ENCODE measurements around the gene CPN2. TPM values are rescaled to one million over a fixed set of nuclear protein-coding genes. Genes with fewer than 3 reads are reported as not detected.

The CPN2 gene
- polyA plus RNA-seq, 1 donor = 0.09 TPM

DNA sequence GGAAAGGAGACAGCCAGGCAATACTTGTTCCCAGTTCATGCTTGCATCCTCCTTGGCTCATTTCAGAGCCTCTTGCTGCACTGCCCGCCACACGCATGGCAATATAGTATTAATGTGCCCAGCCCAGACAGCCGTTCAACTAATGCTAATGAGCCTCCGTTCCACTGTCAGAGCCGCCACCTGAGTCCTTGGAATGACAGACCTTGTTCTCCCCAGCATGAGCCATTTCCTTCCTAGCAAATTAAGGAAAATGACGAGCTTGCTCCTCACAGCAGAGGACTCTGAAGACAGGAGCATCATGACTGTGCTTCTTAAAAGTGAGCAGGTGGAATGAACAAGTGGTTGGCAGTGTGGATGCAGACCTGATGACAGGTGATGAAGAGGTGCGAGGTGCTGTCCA, 29.2 kb upstream of the CPN2 start:
- no peak for DNase-seq

- no peak for DNase-seq
Measured at GRCh38 chr3:194379651-194380050, 28.5 kb upstream of the CPN2 start.

GRCh38 chr3:194379231-194379630, 28.1 kb upstream of the CPN2 start:
- DNase-seq = no peak

DNA sequence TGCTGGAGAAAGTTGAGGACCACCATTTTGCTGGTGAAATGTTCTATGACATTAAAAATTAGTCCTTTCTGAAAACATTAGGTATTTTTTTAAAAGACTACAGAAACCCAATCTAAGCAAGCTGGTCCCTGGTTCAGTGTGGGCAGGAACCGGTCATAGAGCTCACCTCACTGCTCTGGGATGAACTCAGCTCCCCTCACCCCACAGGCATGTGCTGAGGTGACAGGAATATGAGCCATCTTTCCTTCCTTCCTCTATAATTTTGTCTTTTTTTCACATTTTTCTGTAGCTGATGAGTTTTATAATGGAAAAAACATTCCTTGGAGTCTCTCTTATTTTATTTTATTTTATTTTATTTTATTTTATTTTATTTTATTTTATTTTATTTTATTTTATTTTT, 26.6 kb upstream of the CPN2 start:
- no peak for DNase-seq

GRCh38 chr3:194376241-194376560, 25.1 kb upstream of the CPN2 start:
- DNase-seq = no peak

DNA sequence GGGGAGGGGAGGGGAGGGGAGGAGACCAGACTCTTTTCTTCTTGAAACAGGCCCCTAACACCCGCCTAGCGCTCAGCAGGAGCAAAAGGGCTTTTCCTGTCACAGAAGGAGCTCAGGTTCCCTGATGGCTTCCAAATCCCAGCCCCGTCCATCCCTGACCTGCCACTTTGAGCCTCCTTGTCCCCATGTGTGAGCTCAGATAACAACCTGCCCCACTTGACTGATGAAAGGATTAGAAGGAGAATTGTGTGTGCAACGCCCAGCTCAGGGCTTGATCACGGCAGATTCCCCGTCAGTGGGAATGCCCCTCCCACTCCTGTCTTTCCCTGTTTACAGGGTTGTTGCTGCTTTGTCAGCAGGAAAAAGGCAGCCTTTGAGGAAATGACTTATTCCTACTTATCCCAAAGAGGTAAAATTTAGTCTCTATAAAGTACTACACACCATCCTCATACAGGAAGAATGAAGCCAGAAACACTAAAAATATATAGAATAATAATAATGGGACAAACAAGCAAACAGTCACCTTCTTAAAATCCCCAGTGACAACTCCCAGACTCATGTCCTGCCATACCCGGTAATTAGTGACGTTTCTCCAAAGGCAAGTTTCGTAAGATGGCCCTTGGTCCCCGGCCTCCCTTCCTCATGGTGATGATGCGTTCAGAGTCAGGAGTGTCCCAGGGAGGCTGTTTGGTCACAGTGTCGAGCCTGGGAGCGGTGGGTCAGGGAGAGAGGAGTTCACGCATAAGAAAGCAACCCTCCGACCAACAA, 24.5 kb upstream of the CPN2 start:
- DNase-seq = no peak

- no peak for DNase-seq
Measured at GRCh38 chr3:194374935-194375334, 23.8 kb upstream of the CPN2 start.

- no peak for DNase-seq
Measured at GRCh38 chr3:194373899-194374298, 22.8 kb upstream of the CPN2 start.

GRCh38 chr3:194373028-194373427, 21.9 kb upstream of the CPN2 start:
- DNase-seq = no peak

- DNase-seq = no peak
Measured at GRCh38 chr3:194370753-194371152, 19.6 kb upstream of the CPN2 start.

GRCh38 chr3:194369522-194370279, 18.6 kb upstream of the CPN2 start, which contains the start of gene LRRC15:
LRRC15 (minus strand) TSS chr3:194369743; CDS start chr3:194361043, 8,700 bp downstream.
- DNase-seq = no peak

DNA sequence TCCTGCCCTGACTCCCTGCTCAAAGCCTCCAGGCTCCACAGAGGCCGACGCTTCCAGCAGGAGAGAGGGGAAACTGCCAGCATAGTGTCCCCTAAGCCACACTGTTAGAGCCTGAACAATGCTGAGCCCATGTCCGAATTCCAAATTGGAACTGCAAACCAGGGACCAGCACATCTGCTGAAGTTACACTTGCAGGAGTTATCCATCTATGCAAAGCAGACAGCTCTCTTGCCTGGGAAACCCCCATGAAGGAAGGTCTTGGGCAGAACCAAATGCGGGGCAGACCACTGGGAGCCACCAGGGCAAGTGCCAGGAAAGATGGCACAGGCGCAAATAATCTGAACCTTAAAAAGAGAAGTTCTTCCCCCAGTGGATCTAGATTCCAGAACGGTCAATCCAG, 17.8 kb upstream of the CPN2 start:
- no peak for DNase-seq

DNA sequence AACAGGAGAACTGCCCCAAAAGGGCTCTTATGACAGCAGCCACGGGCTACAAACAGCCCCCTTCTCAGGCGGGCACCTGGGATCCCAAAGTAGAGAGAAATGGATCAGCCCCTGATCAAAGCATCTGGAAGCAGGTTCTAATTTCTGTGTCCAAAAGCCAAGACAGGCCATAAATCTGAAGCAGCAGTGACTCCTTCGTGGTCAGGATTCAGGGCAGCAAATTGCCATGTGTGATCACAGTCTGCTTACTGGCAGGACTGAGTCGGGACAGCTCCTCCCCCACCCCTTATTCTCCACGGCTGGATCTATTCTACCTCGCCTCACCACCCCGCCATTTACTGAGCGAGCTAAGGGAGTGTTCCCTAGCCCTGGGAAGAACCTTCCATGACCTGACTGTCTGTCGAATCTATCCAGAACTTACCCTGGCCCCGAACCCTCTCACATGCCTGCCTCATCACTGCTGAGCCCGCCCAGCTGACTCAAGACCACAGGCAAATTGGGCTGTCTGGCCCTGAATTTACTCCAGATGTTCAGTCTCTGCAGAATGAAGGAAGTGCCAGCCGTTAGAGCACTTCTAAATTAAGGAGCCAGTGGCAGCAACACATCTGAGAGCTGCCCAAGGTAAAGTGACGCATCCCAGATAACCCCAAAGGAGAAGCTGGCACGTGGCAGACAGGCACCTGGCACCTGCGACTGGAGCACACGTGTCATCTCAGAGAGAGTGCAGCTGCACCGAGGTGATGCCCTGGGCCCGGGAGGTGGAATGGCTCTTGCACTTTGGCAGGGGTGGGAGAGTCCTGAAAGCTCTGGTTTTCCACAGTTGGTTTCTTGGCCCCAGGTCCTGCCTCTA, 17.1 kb upstream of the CPN2 start:
- peak; percentile 47 for DNase-seq

GRCh38 chr3:194365978-194366490, 14.9 kb upstream of the CPN2 start:
- no peak for DNase-seq

DNA sequence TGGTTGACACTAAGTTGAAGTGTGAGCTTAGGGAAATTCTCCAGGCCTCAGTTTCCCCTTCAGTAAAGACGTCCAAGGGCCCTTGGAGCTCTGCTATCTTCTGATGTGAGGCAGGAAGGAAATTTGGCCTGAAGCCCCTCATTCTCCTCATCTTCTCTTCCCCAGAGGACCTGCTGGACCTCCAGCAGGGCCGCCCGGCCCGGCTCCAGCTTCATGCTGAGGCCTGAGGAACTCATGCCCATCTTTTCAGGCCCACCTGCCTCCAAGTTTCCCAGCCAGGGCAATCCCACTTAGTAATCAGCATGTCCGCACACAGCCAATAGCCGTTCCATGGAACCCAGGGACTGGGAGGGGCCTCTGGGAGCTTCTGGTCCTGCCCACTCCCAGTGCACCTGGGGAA, 14.4 kb upstream of the CPN2 start:
- no peak for DNase-seq

GRCh38 chr3:194364652-194365434, 13.7 kb upstream of the CPN2 start:
- peak; percentile 77 for DNase-seq

- no peak for DNase-seq
Measured at GRCh38 chr3:194364314-194364651, 13.2 kb upstream of the CPN2 start.

GRCh38 chr3:194360568-194360967, 9.4 kb upstream of the CPN2 start:
- DNase-seq = no peak

DNA sequence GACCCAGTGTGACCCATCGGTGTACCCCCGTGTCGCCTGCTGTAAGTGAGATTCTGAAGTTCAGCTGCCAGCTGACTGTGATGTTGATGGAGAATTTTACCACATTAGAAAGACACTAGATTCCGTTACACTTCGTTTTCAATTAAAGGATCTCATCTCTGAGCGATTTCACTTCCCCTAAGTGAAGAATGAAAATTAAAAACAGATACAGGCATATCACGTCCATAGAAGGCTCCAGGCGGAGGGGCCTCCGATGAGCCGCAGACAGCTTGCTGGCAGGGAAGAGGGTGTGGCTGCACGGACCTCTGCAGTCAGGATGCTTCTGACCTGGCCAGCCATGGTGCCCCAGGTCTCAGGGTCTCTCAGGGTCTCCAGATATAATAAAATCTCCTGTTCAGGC, 6.6 kb upstream of the CPN2 start:
- DNase-seq = no peak

DNA sequence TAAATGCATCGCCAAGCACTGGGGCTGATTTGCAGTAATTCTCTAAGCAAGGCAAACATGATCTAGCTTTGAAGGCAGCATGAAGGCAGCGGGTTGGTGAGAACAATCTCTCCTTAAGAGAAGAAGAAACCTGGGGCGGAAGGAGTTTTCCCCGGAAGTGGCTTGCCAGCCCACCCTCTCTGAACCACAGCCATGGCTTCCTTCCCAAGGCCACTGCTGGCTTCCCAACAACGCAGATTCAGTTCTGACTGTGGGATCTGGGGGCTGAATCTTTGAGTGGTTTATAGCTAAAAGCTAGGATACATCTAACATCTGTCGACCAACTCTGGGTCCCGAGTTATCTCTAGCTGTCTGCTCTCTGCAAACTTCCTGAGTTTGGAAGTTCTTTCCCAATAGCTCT, 4.3 kb upstream of the CPN2 start:
- no peak for DNase-seq

- DNase-seq = no peak
Measured at GRCh38 chr3:194354315-194354714, 3.2 kb upstream of the CPN2 start.

DNA sequence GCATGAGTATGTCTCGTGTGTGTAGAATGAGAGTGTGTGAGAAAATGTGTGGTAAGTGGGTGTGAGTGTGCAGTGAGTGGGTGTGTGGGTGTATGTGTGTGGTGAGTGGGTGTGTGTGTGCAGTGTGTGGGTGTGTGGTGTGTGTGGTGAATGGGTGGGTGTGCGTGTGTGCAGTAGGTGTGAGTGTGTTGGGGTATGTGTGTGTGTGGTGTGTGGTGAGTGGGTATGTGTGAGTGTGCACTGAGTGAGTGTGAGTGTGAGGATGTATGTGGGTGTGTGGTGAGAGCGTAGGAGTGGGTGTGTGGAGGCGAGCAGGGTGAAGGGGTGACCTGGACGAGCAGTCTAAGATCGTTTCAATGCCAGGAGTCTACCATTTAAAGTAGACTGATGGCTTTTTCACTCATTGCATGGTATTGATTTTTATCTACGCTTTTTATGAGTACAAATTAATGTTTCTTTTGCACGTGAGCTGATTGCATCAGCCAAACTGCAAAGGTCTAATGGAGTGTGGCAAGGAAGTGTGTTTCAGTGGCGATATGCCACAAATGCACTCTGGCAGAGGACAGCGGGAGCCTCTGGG, 1.6 kb upstream of the CPN2 start:
- DNase-seq = no peak
